GM12874 (cell line): ENCODE data around the gene RAB8B.
A peak's percentile ranks its signal among the peaks of the same experiment; 100 is the strongest.

ENCODE experiments used
- TF ChIP-seq, protein P1 (sequence below): IDR thresholded peaks from 2 replicates; pipeline ENCODE4 v1.5.1; 2011; ENCODE audit warnings: low read depth, mild to moderate bottlenecking, control low read depth, low read length, moderate library complexity; ENCODE audit not compliant: insufficient read depth

The RAB8B gene

DNA sequence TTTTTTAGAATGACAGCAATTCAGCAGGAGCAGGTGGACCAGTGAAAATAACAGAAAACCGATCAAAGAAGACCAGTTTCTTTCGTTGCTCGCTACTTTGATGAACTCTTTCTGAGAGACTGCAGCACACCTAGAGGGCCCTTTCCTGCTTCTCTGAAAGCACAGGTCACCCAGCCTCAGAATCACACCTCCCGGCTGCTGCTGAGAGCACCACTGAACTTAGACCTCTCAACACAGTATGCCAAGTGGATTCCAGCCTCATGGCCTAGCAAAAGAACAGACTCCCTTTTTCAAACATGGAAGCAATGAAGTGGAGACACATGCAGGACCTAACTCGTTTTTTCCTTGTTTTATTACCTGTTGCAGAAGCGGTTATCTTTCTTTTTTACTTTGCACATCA is 74.1 kb downstream of the RAB8B start:
- TF ChIP-seq, protein P1, sequence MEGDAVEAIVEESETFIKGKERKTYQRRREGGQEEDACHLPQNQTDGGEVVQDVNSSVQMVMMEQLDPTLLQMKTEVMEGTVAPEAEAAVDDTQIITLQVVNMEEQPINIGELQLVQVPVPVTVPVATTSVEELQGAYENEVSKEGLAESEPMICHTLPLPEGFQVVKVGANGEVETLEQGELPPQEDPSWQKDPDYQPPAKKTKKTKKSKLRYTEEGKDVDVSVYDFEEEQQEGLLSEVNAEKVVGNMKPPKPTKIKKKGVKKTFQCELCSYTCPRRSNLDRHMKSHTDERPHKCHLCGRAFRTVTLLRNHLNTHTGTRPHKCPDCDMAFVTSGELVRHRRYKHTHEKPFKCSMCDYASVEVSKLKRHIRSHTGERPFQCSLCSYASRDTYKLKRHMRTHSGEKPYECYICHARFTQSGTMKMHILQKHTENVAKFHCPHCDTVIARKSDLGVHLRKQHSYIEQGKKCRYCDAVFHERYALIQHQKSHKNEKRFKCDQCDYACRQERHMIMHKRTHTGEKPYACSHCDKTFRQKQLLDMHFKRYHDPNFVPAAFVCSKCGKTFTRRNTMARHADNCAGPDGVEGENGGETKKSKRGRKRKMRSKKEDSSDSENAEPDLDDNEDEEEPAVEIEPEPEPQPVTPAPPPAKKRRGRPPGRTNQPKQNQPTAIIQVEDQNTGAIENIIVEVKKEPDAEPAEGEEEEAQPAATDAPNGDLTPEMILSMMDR: no peak

GRCh38 chr15:63264688-63265293 is 75.4 kb downstream of the RAB8B start:
- TF ChIP-seq, protein P1: no peak

- TF ChIP-seq, protein P1: no peak
Measured at GRCh38 chr15:63274427-63274826, 85.0 kb downstream of the RAB8B start.

DNA sequence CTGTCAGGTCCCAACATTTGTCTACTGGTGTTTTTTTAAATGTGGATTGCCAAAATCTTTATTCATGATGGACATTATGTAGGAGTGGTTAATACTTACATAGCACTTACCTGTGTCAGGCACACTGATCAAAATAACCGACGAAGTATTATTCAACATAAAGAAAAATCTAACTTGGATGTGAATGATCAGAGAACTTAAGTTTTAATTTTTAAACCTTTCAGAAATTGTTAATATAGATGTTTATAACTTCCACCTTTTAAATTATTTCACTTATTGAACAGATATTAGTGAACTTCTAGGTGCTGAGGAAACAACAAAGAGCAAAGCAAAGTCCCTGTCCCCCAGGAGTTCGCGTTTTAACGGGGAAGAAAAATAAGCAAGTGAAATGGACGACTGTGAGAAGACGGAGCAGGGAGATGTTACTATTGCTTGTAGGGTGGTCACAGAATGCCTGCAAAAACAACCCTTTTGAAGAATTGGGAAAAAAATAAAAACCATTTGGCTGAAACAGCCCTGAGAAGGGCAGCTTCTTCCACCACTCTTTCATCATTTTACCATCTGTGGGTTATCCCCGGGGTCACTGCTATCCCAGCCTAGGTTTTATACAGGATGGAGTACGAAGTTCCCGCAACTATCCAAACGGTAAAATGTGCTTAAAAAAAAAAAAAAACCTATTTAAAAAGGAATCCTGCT is 87.1 kb downstream of the RAB8B start:
- TF ChIP-seq, protein P1: no peak

DNA sequence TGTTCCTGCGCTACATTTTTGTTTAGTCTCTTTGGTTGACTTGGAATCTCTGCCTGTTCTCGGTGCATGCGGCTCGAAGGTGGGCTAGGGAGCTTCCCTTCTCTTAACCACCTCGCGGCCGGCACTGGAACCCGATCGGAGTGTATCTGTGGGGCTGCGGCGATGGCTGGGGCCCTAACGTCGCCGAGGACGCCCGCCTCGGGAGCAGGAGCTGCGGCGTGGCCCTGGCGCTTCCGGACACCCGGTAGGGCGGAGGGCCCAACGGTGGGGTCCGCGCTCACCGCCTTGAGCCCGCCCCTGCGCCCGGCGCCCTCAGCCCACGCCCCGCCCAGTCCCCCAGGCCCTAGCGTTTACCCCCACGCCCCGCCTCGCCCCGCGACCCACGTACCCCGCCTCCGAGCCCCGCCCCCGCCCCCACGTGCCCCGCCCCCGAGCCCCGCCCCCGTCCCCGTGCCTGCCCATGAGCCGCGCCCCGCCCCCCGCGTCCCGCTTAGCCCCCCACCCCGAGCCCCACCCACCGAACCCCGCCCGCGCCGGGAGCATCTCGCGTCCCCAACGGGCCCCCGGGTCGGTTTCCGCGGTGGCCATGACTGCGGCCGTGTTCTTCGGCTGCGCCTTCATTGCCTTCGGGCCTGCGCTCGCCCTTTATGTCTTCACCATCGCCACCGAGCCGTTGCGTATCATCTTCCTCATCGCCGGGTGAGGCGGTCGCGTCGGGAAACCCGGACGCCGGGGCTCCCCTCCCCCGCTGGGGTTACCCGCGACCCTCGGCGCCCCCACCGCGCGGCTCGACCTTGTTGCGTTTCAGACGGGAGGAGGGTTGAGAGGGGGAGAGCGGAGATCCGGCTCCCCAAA is 87.9 kb downstream of the RAB8B start, which contains the start of gene APH1B:
Gene APH1B, plus strand, starts transcription at position 568 of the 855 bp plus-strand sequence. Its CDS starts 19 bp downstream, at position 587.
- TF ChIP-seq, protein P1: 0 out of 2 replicates have a peak, but pooled peaks have one; percentile 3

DNA sequence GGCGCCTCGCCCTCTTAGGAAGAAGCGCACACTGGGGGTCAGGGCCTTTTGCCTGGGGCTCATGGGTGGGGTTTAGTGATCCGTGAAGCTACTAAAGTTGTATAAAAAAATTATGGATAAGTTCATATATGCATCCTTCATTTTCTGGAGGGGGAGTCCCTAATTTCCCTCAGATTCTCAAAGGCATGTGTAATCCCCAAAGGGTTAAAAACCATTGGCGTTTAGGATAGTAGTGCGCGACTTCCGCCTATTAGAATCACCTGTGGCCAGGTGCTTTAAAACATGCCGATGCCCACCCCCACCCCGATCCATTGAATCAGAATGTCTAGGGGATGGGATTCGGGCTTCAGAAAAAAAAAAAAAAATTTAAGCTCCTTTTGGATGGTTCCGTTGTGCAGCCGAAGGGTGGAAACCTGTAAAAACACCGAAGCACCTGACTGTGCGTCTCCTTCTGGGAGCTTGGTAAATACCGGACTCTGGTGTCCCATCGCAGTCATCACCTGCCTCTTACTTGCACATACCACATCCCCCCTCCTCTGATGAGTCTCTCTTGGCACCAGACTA is 88.6 kb downstream of the RAB8B start:
- TF ChIP-seq, protein P1: no peak

- TF ChIP-seq, protein P1: no peak
Measured at GRCh38 chr15:63283126-63283525, 93.7 kb downstream of the RAB8B start.
